Activated T-helper 2 cell treated with anti-CD3 and anti-CD28 coated beads, Interferon-gamma antibody, Interleukin-2, Interleukin-4, amounts not matched to agents 10 μg/mL and 5 μg/mL and 100 μg/mL, durations not matched to agents 14 hours and 24 hours and 36 hours (primary cell): ENCODE measurements around the gene SLC35F1. TPM values are rescaled to one million over a fixed set of nuclear protein-coding genes. Genes with fewer than 3 reads are reported as not detected.

Experiments used
- DNase-seq: peaks from one replicate; pipeline ENCODE4 v3.0.0; 2021; ENCODE audit warnings: low spot score
- H3K27ac Mint-ChIP-seq: one replicate; pipeline ENCODE4 v1.8.0; 2021; ENCODE audit warnings: mixed read lengths
- H3K27me3 Mint-ChIP-seq: one replicate; pipeline ENCODE4 v1.8.0; 2021; ENCODE audit warnings: low read depth, mixed read lengths
- H3K36me3 Mint-ChIP-seq: one replicate; pipeline ENCODE4 v1.8.0; 2021; ENCODE audit warnings: low read depth, mixed read lengths
- H3K4me1 Mint-ChIP-seq: one replicate; pipeline ENCODE4 v1.8.0; 2021; ENCODE audit warnings: low read depth, mixed read lengths
- H3K4me3 Mint-ChIP-seq: one replicate; pipeline ENCODE4 v1.8.0; 2021; ENCODE audit warnings: low read depth, mild to moderate bottlenecking, moderate library complexity, mixed read lengths
- H3K9me3 Mint-ChIP-seq: one replicate; pipeline ENCODE4 v1.8.0; 2021; ENCODE audit warnings: mixed read lengths
- intact Hi-C: fragments of 100-400 bp; cut with micrococcal nuclease; formaldehyde crosslinking; loops from one replicate; pipeline ENCODE4 v1.15.1; 2023
- total RNA-seq: library from RNA; stranded (reverse); gene quantifications from 2 replicates; pipeline ENCODE4 v1.2.3, GENCODE V29; 2022

SLC35F1 gene
- total RNA-seq, 1 donor from 2014 or later, result 0.09 TPM

DNA sequence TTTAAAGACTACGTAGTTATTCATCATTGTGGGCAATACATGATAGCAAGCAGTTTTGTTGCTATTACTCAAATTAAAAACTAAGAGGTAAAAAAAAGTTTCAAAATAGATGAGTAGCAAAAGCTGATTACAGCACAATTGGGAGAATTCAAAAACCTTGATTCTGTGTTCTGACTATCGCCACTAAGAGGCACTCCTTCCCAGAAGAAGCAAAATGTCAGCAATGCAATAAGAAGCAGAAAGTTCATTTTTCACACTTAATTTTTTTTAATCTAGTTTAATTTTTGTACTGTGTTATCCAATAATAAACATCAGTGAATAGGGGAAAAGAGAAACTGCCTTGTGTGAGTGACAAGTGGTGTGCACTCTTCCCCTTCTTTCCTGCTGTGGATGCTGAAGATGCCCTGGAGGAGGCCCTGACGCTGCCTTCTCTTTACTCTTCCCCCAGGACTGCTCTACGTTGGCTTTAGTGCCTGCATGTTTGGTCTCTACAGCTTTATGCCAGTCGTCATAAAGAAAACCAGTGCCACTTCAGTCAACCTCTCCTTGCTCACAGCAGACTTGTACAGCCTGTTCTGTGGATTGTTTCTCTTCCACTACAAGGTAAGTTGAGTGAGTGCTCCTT lies 377.8 kb downstream of the SLC35F1 start:
- no peak for DNase-seq
- no peaks in the 10 kb centered on the region for H3K9me3 Mint-ChIP-seq
- H3K4me1 Mint-ChIP-seq, result peaks cover 7% of the 10 kb centered on the region
- H3K27ac Mint-ChIP-seq, result no peak overlapping the region
- intact Hi-C loops, result loop anchor here (1.0 to 10.0 kb wide), 4 partner anchors 266 to 827 kb away; partner anchors contain the start of gene ASF1A
- H3K4me3 Mint-ChIP-seq, result no peak overlapping the region
- peaks cover 30% of the 10 kb centered on the region for H3K27me3 Mint-ChIP-seq
- no peaks in the 10 kb centered on the region for H3K36me3 Mint-ChIP-seq

DNA sequence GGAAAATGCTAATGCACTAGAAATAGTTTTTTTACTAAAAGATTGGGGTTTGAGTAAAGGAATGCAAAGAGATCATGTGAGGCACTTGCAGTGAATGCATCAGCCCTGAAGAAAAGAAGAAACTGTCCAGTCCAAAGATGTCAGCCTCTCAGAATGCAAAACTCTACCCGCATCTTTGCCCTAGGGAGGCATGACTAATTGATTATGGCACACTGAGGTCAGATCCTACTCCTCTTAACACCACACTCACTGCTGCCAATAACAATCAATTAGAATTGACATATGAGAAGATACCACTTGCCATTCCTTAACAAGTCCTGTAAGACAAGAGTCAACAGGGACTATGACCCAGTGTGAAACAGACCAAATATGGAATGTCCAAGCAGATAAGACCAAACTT lies 378.7 kb downstream of the SLC35F1 start:
- Mint-ChIP-seq H3K9me3 (no peaks in the 10 kb centered on the region), H3K27me3 (peaks cover 30% of the 10 kb centered on the region), H3K27ac (no peak overlapping the region), H3K36me3 (no peaks in the 10 kb centered on the region), H3K4me1 (peaks cover 5% of the 10 kb centered on the region), H3K4me3 (no peak overlapping the region)
- intact Hi-C loops, result loop anchor here (2.0 to 10.0 kb wide), 2 partner anchors 515 to 609 kb away; partner anchors contain the start of gene ASF1A
- DNase-seq, result no peak

DNA sequence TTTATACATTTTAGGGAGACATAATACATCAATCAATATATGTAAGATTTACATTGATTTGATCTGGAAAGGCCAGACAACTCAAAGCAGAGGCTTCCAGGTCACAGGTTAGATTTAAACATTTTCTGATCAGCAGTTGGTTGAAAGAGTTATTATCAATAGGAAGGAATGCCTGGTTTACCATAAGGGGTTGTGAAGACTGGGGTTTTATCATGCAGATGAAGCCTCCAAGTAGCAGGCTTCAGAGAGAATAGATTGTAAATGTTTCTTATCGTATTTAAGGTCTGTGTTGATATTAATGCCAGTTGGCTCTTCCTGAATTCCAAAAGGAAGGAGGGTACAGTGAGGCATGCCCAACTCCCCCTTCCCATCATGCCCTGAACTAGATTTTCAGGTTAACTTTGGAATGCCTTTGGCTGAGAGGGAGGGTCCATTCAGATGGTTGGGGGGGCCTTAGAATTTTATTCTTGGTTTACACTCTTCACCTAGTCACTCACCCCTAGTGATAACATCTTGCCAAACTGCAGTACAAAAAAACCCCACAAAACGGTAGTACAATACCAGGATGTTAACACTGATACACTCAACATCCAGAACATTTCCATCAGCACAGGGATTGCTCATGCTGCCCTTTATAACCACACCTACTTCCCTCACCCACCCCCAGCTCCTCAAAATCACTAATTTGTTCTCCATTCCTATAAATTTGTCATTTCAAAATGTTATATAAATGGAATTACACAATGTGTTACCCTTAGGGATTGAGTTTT lies 381.5 kb downstream of the SLC35F1 start:
- Mint-ChIP-seq H3K36me3 (no peaks in the 10 kb centered on the region), H3K27ac (no peak overlapping the region), H3K9me3 (no peaks in the 10 kb centered on the region), H3K4me1 (peaks cover 5% of the 10 kb centered on the region), H3K27me3 (peaks cover 13% of the 10 kb centered on the region), H3K4me3 (no peak overlapping the region)
- intact Hi-C loops, result loop anchor here (10.0 kb wide), 1 partner anchor 606 kb away; the partner anchor contains the start of gene ASF1A
- DNase-seq, result no peak

DNA sequence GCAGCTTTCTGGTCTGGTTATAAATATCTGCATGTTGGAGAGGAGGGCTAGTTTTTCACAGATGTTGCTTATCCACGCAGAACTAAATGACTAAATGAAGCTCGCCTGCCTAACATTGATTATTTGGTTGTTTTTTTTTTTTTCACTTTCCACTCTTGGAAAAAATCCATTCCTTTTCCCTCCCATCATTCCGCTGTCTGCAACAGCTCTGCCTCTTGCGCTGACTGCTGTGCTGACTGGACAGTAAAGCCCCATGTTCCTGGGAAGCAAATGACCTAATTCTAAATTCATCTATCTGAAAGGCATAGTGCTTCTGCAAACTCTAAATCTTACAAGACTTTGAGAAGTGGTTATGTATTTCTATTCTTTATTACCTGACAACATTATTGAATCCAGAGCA lies 385.5 kb downstream of the SLC35F1 start:
- no peak overlapping the region for H3K4me3 Mint-ChIP-seq
- peaks cover 2% of the 10 kb centered on the region for H3K4me1 Mint-ChIP-seq
- H3K36me3 Mint-ChIP-seq, result no peaks in the 10 kb centered on the region
- H3K27ac Mint-ChIP-seq, result no peak overlapping the region
- no peak for DNase-seq
- intact Hi-C loops, result no loop called here
- H3K27me3 Mint-ChIP-seq, result peaks cover 9% of the 10 kb centered on the region
- H3K9me3 Mint-ChIP-seq, result no peaks in the 10 kb centered on the region

DNA sequence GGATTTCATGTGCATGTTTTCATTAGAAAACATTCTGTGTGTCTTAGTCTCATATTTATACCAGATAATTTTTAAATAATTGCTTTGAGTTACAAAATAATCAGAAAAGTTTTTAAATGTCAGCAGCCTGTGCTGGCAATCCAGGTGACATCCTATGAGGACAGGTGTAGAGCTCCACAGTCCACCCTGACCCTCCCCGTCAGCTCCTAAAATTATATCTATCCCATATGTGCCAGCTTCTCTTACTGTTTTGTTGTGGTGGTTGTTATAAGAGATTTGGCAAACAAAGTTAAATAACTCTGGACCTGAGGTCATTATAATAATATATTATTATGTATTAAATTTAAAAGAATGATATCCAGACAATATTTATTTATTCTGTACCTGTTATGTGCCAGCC lies 387.8 kb downstream of the SLC35F1 start:
- Mint-ChIP-seq H3K4me1 (no peaks in the 10 kb centered on the region), H3K27me3 (peaks cover 4% of the 10 kb centered on the region), H3K27ac (no peak overlapping the region), H3K36me3 (no peaks in the 10 kb centered on the region), H3K9me3 (no peaks in the 10 kb centered on the region), H3K4me3 (no peak overlapping the region)
- DNase-seq, result no peak
- intact Hi-C loops, result no loop called here

DNA sequence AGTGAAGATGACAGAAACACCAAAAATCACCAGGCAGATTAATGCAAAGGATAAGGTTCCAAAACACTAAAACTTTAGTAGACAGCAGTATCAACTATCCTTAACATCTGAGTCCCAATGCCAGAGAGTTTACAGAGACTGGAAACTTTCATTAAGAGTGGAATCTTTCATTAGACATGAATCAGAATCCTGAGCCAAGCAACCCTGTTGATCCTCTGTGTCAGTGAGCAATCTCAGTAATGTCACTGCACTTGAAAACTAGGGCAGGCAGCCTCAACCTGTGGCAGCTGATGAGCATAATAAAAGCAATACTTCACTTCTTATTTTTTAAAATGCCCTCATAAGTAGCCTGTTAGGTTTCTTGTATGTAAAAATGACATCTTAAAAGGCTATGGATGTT lies 388.3 kb downstream of the SLC35F1 start:
- Mint-ChIP-seq H3K9me3 (no peaks in the 10 kb centered on the region), H3K4me1 (no peaks in the 10 kb centered on the region), H3K27ac (no peak overlapping the region), H3K36me3 (no peaks in the 10 kb centered on the region), H3K4me3 (no peak overlapping the region), H3K27me3 (peaks cover 4% of the 10 kb centered on the region)
- intact Hi-C loops, result no loop called here
- DNase-seq, result no peak

DNA sequence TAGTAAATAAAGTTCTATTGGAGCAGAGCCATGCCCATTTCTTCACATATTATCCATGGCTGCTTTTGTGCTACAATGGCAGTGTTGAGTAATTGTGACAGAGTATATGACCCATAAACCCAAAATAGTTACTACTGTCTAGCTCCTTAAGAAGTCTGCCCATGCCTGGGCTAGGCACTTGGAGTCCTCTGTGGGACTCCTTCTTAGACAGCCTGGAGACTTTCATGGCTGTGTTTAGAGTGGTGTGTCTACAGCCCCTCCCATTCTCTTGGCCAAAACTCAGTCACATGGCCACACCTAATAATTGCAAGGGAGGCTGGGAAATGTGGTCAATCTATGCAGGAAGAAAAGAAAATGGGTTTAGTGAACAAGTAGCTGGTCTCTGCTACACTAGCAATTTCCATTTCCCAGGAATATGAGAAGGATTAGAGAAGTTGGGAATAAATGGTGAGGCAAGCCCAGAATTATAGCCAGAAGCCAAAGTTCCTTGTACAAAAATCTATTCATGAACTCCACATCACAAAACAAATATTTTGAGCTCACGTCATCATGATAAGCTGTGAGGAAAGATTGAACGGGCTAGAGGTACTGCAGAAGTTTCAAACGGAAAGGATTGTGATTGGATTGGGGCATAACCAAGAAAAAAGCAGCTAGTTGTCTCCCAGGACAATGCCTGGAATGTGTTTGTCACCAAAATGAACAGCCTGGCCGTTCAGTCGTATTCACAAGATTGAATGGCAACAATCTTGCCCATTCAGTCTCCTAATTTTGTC lies 389.3 kb downstream of the SLC35F1 start:
- Mint-ChIP-seq H3K9me3 (no peaks in the 10 kb centered on the region), H3K4me1 (no peaks in the 10 kb centered on the region), H3K27ac (no peak overlapping the region), H3K27me3 (peaks cover 4% of the 10 kb centered on the region), H3K36me3 (no peaks in the 10 kb centered on the region), H3K4me3 (no peak overlapping the region)
- intact Hi-C loops, result no loop called here
- DNase-seq, result no peak

DNA sequence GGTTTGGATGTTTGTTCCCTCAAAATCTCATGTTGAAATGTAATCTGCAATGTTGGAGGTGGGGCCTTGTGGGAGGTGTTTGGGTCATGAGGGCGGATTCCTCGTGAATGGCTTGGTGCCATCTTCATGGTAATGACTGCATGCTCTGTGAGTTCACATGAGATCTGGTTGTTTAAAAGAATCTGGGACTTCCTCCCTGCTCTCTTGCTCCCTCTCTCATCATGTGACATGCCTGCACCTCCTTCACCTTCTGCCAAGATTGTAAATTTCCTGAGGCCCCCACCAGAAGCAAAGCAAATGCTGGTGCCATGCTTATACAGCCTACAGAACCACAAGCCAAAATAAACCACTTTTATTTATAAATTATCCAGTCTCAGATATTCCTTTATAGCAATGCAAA lies 390.8 kb downstream of the SLC35F1 start:
- Mint-ChIP-seq H3K27ac (no peak overlapping the region), H3K36me3 (no peaks in the 10 kb centered on the region), H3K27me3 (peaks cover 6% of the 10 kb centered on the region), H3K9me3 (no peaks in the 10 kb centered on the region), H3K4me1 (no peaks in the 10 kb centered on the region), H3K4me3 (no peak overlapping the region)
- DNase-seq, result no peak
- intact Hi-C loops, result no loop called here

DNA sequence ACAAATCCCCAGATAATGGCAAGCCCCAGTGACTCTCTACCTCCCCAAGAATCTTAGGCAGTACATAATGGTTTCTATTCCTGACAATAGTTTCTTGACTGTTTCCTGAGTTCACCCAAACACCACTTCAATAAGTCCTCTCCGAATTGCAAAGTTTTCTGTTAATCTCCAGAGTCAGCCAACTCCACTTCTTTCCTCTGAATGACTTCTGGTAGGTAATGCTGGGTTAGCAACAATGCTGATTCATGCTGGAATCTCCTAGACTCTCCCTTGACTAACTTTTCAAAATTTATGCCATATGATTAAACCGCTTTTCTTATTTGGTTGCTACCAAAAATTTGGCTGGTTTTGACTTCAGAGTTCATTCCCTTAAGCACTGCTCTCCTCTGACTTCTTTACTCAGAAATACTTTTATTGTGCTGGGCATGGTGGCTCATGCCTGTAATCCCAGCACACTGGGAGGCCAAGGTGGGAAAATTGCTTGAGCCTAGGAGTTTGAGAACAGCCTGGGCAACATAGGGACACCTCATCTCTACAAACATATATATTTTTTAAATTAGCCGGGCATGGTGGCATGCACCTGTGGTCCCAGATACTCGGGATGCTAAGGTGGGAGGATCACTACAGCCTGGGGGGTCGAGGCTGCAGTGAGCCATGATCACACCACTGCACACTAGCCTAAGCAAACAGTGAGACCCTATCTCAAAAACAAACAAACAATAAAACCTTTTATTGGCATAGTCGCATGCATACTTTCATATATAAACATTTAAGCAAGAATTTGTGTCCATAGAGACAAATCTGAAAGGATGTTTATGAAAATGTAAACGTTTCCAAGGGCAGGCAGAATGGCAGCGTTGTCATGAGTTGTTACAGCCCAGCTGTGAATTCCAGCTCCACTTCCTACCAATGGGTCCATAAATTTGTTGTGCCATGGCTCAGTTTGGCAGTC lies 391.7 kb downstream of the SLC35F1 start:
- no peaks in the 10 kb centered on the region for H3K36me3 Mint-ChIP-seq
- peaks cover 9% of the 10 kb centered on the region for H3K27me3 Mint-ChIP-seq
- no peak for DNase-seq
- intact Hi-C loops, result no loop called here
- H3K4me1 Mint-ChIP-seq, result no peaks in the 10 kb centered on the region
- H3K4me3 Mint-ChIP-seq, result no peak overlapping the region
- H3K9me3 Mint-ChIP-seq, result no peaks in the 10 kb centered on the region
- no peak overlapping the region for H3K27ac Mint-ChIP-seq

DNA sequence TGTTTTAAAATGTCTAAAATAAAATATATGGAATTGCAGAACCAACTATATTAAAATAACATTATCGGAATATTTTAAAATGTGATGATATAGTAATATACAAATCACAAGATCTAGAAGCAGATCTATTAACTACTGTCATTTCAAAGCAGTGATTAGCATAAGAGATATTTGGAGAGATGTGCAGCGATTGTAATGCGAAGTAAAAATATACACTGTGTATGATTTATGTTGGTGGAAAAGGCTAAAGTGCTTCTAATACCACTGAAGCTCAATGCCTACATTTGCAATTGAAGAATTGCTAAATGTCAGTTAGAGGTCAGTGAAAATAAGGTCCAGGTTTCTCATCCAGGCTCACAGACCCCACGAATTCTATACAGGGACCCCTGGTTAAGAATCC lies 392.4 kb downstream of the SLC35F1 start:
- H3K27me3 Mint-ChIP-seq, result peaks cover 9% of the 10 kb centered on the region

DNA sequence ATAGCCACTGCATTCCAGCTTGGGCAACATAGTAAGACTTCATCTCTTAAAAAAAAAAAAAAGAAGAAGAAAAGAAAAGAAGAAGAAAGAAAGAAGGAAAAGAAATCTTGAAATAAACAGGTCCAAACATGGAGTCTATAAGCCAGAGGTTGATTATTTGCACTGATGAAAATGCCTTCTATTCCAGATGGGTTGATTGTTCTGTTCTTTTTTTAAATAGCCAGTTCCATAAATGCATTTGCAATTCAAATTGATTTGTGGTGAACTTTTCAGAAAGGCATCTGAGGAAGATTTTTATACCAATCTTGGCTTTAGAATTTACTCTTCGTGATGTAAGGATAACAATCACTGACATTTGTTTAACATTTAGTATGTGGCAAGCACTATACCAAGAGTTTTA lies 397.3 kb downstream of the SLC35F1 start:
- intact Hi-C loops, result no loop called here
- DNase-seq, result no peak
- Mint-ChIP-seq H3K9me3 (no peaks in the 10 kb centered on the region), H3K4me3 (no peak overlapping the region), H3K27me3 (peaks cover 9% of the 10 kb centered on the region), H3K27ac (no peak overlapping the region), H3K36me3 (no peaks in the 10 kb centered on the region), H3K4me1 (no peaks in the 10 kb centered on the region)

More for the DNA sequence above, 392.4 kb downstream of the SLC35F1 start:
- Mint-ChIP-seq H3K4me1 (no peaks in the 10 kb centered on the region), H3K9me3 (no peaks in the 10 kb centered on the region), H3K36me3 (no peaks in the 10 kb centered on the region), H3K4me3 (no peak overlapping the region), H3K27ac (no peak overlapping the region)
- intact Hi-C loops, result no loop called here
- no peak for DNase-seq

DNA sequence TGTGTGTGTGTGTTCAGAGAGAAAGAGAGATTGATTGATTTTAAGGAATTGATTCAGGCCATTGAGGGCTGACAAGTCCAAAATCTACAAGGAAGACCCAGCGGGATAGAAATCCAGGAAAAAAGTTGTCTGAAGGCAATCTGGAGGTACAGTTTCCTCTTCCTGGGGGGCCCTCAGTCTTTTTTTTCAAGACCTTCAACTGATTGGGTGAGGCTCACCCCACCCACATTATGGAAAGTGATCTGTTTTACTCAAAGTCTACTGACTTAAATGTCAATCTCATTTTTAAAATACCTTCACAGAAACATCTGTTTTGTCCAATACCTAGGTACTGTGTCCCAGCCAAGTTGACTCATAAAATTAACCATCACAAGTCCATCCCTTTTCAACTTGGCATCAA lies 398.0 kb downstream of the SLC35F1 start:
- H3K9me3 Mint-ChIP-seq, result no peaks in the 10 kb centered on the region
- intact Hi-C loops, result no loop called here
- H3K36me3 Mint-ChIP-seq, result no peaks in the 10 kb centered on the region

More for the DNA sequence above, 398.0 kb downstream of the SLC35F1 start:
- Mint-ChIP-seq H3K4me3 (no peak overlapping the region), H3K4me1 (no peaks in the 10 kb centered on the region), H3K27me3 (peaks cover 9% of the 10 kb centered on the region), H3K27ac (no peak overlapping the region)
- DNase-seq, result no peak
